T-helper 17 cell (primary cell): ENCODE data around the gene SLC9A5. TPM values are rescaled to one million over a fixed set of nuclear protein-coding genes. Genes with fewer than 3 reads are reported as not detected.
A peak's percentile ranks its signal among the peaks of the same experiment; 100 is the strongest.

Experiments
- ATAC-seq: fragments of 150-1000 bp; cut with Tn5 transposase; 2 replicates; pipeline ENCODE4 v1.10.0; 2021; ENCODE audit warnings: mild to moderate bottlenecking, moderate library complexity
- DNase-seq, 3 donors: peaks; one replicate each; pipeline versions ENCODE4 v3.0.0 to v3.0.0-alpha.2; 2020 to 2021
- H3K9me3 ChIP-seq: one replicate; pipeline ENCODE4 v1.7.0; 2013; ENCODE audit warnings: low read length, mild to moderate bottlenecking; ENCODE audit not compliant: control insufficient read depth, poor library complexity, severe bottlenecking
- H3K27ac Mint-ChIP-seq: one replicate; pipeline ENCODE4 v1.8.0; 2022; ENCODE audit warnings: mild to moderate bottlenecking, moderate library complexity, mixed read lengths
- H3K27me3 Mint-ChIP-seq: one replicate; pipeline ENCODE4 v1.8.0; 2022; ENCODE audit warnings: mixed read lengths
- H3K36me3 Mint-ChIP-seq: one replicate; pipeline ENCODE4 v1.8.0; 2022; ENCODE audit warnings: low read depth, mixed read lengths
- H3K4me1 Mint-ChIP-seq: one replicate; pipeline ENCODE4 v1.8.0; 2022; ENCODE audit warnings: mild to moderate bottlenecking, mixed read lengths
- H3K4me3 Mint-ChIP-seq: one replicate; pipeline ENCODE4 v1.8.0; 2022; ENCODE audit warnings: mild to moderate bottlenecking, moderate library complexity, mixed read lengths
- total RNA-seq, 4 donors: library from RNA in 2 of 4; stranded (reverse) in 2 of 4; gene quantifications; one replicate each; pipeline ENCODE4 v1.2.3 and lab custom pipeline; 2022 to 2026

Gene SLC9A5
- total RNA-seq, 2 donors from 2014 or later: 1.3 to 1.4 TPM

- peaks cover 3% of the 10 kb centered on the region for H3K4me1 Mint-ChIP-seq
- no peak overlapping the region for H3K4me3 Mint-ChIP-seq
- DNase-seq (no peak), ATAC-seq (no peak)
- H3K36me3 Mint-ChIP-seq: no peaks in the 10 kb centered on the region
- H3K9me3 ChIP-seq: no peaks in the 10 kb centered on the region
- H3K27ac Mint-ChIP-seq: no peak overlapping the region
- H3K27me3 Mint-ChIP-seq: no peaks in the 10 kb centered on the region
Observed at GRCh38 chr16:67207249-67208091, 41.3 kb upstream of the SLC9A5 start.

GRCh38 chr16:67208154-67208896 lies 40.5 kb upstream of the SLC9A5 start:
- no peak for ATAC-seq
- Mint-ChIP-seq H3K36me3 (no peaks in the 10 kb centered on the region), H3K4me3 (no peak overlapping the region), H3K27me3 (no peaks in the 10 kb centered on the region), H3K27ac (no peak overlapping the region), H3K4me1 (peaks cover 3% of the 10 kb centered on the region)
- no peak for DNase-seq
- H3K9me3 ChIP-seq: no peaks in the 10 kb centered on the region

- DNase-seq: no peak
- Mint-ChIP-seq H3K27me3 (no peaks in the 10 kb centered on the region), H3K4me3 (no peak overlapping the region), H3K27ac (no peak overlapping the region), H3K36me3 (no peaks in the 10 kb centered on the region), H3K4me1 (peaks cover 3% of the 10 kb centered on the region)
- no peak for ATAC-seq
- no peaks in the 10 kb centered on the region for H3K9me3 ChIP-seq
Observed at GRCh38 chr16:67209565-67209964, 39.2 kb upstream of the SLC9A5 start.

- H3K9me3 ChIP-seq: no peaks in the 10 kb centered on the region
- Mint-ChIP-seq H3K4me3 (no peak overlapping the region), H3K4me1 (peaks cover 3% of the 10 kb centered on the region), H3K27ac (no peak overlapping the region), H3K36me3 (no peaks in the 10 kb centered on the region), H3K27me3 (no peaks in the 10 kb centered on the region)
- ATAC-seq (no peak), DNase-seq (no peak)
Observed at GRCh38 chr16:67210069-67210937, 38.5 kb upstream of the SLC9A5 start.

GRCh38 chr16:67211674-67212073 lies 37.1 kb upstream of the SLC9A5 start:
- ATAC-seq: no peak
- DNase-seq: no peak
- no peaks in the 10 kb centered on the region for H3K27me3 Mint-ChIP-seq
- no peaks in the 10 kb centered on the region for H3K9me3 ChIP-seq
- H3K36me3 Mint-ChIP-seq: no peaks in the 10 kb centered on the region
- peaks cover 11% of the 10 kb centered on the region for H3K4me1 Mint-ChIP-seq
- H3K27ac Mint-ChIP-seq: no peak overlapping the region
- H3K4me3 Mint-ChIP-seq: no peak overlapping the region

GRCh38 chr16:67212766-67213165 lies 36.0 kb upstream of the SLC9A5 start:
- H3K27me3 Mint-ChIP-seq: no peaks in the 10 kb centered on the region
- peaks cover 17% of the 10 kb centered on the region for H3K4me1 Mint-ChIP-seq
- no peak overlapping the region for H3K4me3 Mint-ChIP-seq
- ATAC-seq (no peak), DNase-seq (no peak)
- peaks cover 3% of the 10 kb centered on the region for H3K36me3 Mint-ChIP-seq
- H3K9me3 ChIP-seq: no peaks in the 10 kb centered on the region
- H3K27ac Mint-ChIP-seq: no peak overlapping the region

- Mint-ChIP-seq H3K36me3 (peaks cover 3% of the 10 kb centered on the region), H3K27me3 (no peaks in the 10 kb centered on the region), H3K27ac (no peak overlapping the region), H3K4me1 (peaks cover 17% of the 10 kb centered on the region), H3K4me3 (no peak overlapping the region)
- H3K9me3 ChIP-seq: no peaks in the 10 kb centered on the region
- no peak for ATAC-seq
- DNase-seq: no peak
Observed at GRCh38 chr16:67213197-67214019, 35.4 kb upstream of the SLC9A5 start.

- ATAC-seq: no peak
- Mint-ChIP-seq H3K27me3 (no peaks in the 10 kb centered on the region), H3K27ac (no peak overlapping the region), H3K4me1 (peaks cover 15% of the 10 kb centered on the region), H3K36me3 (peaks cover 5% of the 10 kb centered on the region), H3K4me3 (no peak overlapping the region)
- no peaks in the 10 kb centered on the region for H3K9me3 ChIP-seq
- no peak for DNase-seq
Observed at GRCh38 chr16:67215706-67216105, 33.1 kb upstream of the SLC9A5 start.

GRCh38 chr16:67216612-67217490 lies 31.9 kb upstream of the SLC9A5 start:
- Mint-ChIP-seq H3K27me3 (no peaks in the 10 kb centered on the region), H3K27ac (peak overlapping the region; percentile 56), H3K4me1 (peaks cover 17% of the 10 kb centered on the region), H3K36me3 (peaks cover 5% of the 10 kb centered on the region), H3K4me3 (no peak overlapping the region)
- no peaks in the 10 kb centered on the region for H3K9me3 ChIP-seq
- no peak for DNase-seq
- ATAC-seq: no peak

- DNase-seq (no peak), ATAC-seq (no peak)
- Mint-ChIP-seq H3K36me3 (peaks cover 5% of the 10 kb centered on the region), H3K4me3 (peak overlapping the region; percentile 43), H3K27me3 (no peaks in the 10 kb centered on the region), H3K27ac (peak overlapping the region; percentile 87), H3K4me1 (peaks cover 50% of the 10 kb centered on the region)
- H3K9me3 ChIP-seq: no peaks in the 10 kb centered on the region
Observed at GRCh38 chr16:67223992-67224391, 24.8 kb upstream of the SLC9A5 start.

GRCh38 chr16:67226295-67226803 lies 22.4 kb upstream of the SLC9A5 start:
- Mint-ChIP-seq H3K27me3 (no peaks in the 10 kb centered on the region), H3K36me3 (peaks cover 2% of the 10 kb centered on the region), H3K4me1 (peaks cover 50% of the 10 kb centered on the region), H3K27ac (peak overlapping the region; percentile 99), H3K4me3 (peak overlapping the region; percentile 100)
- ATAC-seq (no peak), DNase-seq (no peak)
- no peaks in the 10 kb centered on the region for H3K9me3 ChIP-seq
